ENCODE data around the gene ALDH7A1. TPM values are rescaled to one million over a fixed set of nuclear protein-coding genes. Genes with fewer than 3 reads are reported as not detected.
"Not testable (repeated sequence)": the region's sequence is repeated elsewhere in the genome, so short reads cannot be mapped to it uniquely, and the experiment has no call there.

ALDH7A1 gene
- total RNA-seq, 8 experiments from 2014 or later, result 8.7 to 106 (median 32.0) TPM

GRCh38 chr5:126587551-126588390 is 7.2 kb downstream of the ALDH7A1 start:
- in situ Hi-C loops (cut with MboI; ENCODE audit: low pct_unique_long_range_greater_than_20kb in 2 of 9, low sequenced_read_pairs in 9 of 9, unreplicated experiment in 9 of 9), result no loop called here
- WGBS, 10 experiments, result 58 to 97% (median 88%) methylated on average over 1 to 7 of the region's 9 CpGs; no CpG with 5 or more reads in 1 of the 10 experiments

GRCh38 chr5:126583761-126584160 is 11.3 kb downstream of the ALDH7A1 start:
- WGBS, 10 experiments, result 81 to 100% (median 96%) methylated on average over 3 of the region's 3 CpGs; no CpG with 5 or more reads in 5 of the 10 experiments
- H3K4me1 ChIP-seq (replicated peaks in 1 of 2), result no peaks in the 10 kb centered on the region
- in situ Hi-C loops (cut with MboI; ENCODE audit: low pct_unique_long_range_greater_than_20kb in 2 of 9, low sequenced_read_pairs in 9 of 9, unreplicated experiment in 9 of 9), result no loop called here
- no peak for ATAC-seq (replicated peaks in 6 of 8)
- H3K27ac ChIP-seq, result no peak overlapping the region
- no peak overlapping the region for H3K4me3 ChIP-seq

More at GRCh38 chr5:126587551-126588390, 7.2 kb downstream of the ALDH7A1 start:
- no peak for ATAC-seq (replicated peaks in 6 of 8)
- Histone ChIP-seq H3K4me1 (replicated peaks in 1 of 2) (peaks cover under 1 to 2% of the 10 kb centered on the region in 2 donors), H3K4me3 (no peak overlapping the region), H3K27ac (no peak overlapping the region)

GRCh38 chr5:126579716-126580115 is 15.3 kb downstream of the ALDH7A1 start:
- 87 to 100% (median 97%) methylated on average over 1 to 2 of the region's 2 CpGs; no CpG with 5 or more reads in 6 of the 10 experiments for WGBS, 10 experiments
- ATAC-seq (replicated peaks in 6 of 8), result no peak
- no peak overlapping the region for H3K27ac ChIP-seq
- no peaks in the 10 kb centered on the region for H3K4me1 ChIP-seq (replicated peaks in 1 of 2)
- in situ Hi-C loops (cut with MboI; ENCODE audit: low pct_unique_long_range_greater_than_20kb in 2 of 9, low sequenced_read_pairs in 9 of 9, unreplicated experiment in 9 of 9), result no loop called here
- no peak overlapping the region for H3K4me3 ChIP-seq

GRCh38 chr5:126577415-126577814 is 17.6 kb downstream of the ALDH7A1 start:
- no peak overlapping the region for H3K27ac ChIP-seq
- no peak overlapping the region for H3K4me3 ChIP-seq
- H3K4me1 ChIP-seq (replicated peaks in 1 of 2), result no peaks in the 10 kb centered on the region
- WGBS, 10 experiments, result 74 to 100% (median 100%) methylated on average over 1 to 5 of the region's 5 CpGs; no CpG with 5 or more reads in 4 of the 10 experiments
- ATAC-seq (replicated peaks in 6 of 8), result no peak
- in situ Hi-C loops (cut with MboI; ENCODE audit: low pct_unique_long_range_greater_than_20kb in 2 of 9, low sequenced_read_pairs in 9 of 9, unreplicated experiment in 9 of 9), result no loop called here

GRCh38 chr5:126576974-126577373 is 18.0 kb downstream of the ALDH7A1 start:
- in situ Hi-C loops (cut with MboI; ENCODE audit: low pct_unique_long_range_greater_than_20kb in 2 of 9, low sequenced_read_pairs in 9 of 9, unreplicated experiment in 9 of 9), result no loop called here
- no peak for ATAC-seq (replicated peaks in 6 of 8)
- no peak overlapping the region for H3K27ac ChIP-seq
- 49 to 100% (median 95%) methylated on average over 1 to 5 of the region's 5 CpGs; no CpG with 5 or more reads in 1 of the 10 experiments for WGBS, 10 experiments
- H3K4me3 ChIP-seq, result no peak overlapping the region
- H3K4me1 ChIP-seq (replicated peaks in 1 of 2), result no peaks in the 10 kb centered on the region

GRCh38 chr5:126575644-126576043 is 19.4 kb downstream of the ALDH7A1 start:
- Histone ChIP-seq H3K4me1 (replicated peaks in 1 of 2) (no peaks in the 10 kb centered on the region), H3K27ac (no peak overlapping the region), H3K4me3 (no peak overlapping the region)
- 40 to 100% (median 92%) methylated on average over 1 to 8 of the region's 10 CpGs; no CpG with 5 or more reads in 2 of the 10 experiments for WGBS, 10 experiments
- no peak for ATAC-seq (replicated peaks in 6 of 8)
- in situ Hi-C loops (cut with MboI; ENCODE audit: low pct_unique_long_range_greater_than_20kb in 2 of 9, low sequenced_read_pairs in 9 of 9, unreplicated experiment in 9 of 9), result no loop called here

- 86 to 100% (median 96%) methylated on average over 1 to 4 of the region's 4 CpGs; no CpG with 5 or more reads in 3 of the 10 experiments for WGBS, 10 experiments
- H3K4me1 ChIP-seq (replicated peaks in 1 of 2), result peaks cover 0 to 8% of the 10 kb centered on the region in 2 donors
- no peak overlapping the region for H3K27ac ChIP-seq
- no peak for ATAC-seq (replicated peaks in 6 of 8)
- H3K4me3 ChIP-seq, result no peak overlapping the region
- in situ Hi-C loops (cut with MboI; ENCODE audit: low pct_unique_long_range_greater_than_20kb in 2 of 9, low sequenced_read_pairs in 9 of 9, unreplicated experiment in 9 of 9), result no loop called here
Measured at GRCh38 chr5:126568206-126568755, 26.7 kb downstream of the ALDH7A1 start.

- no peak overlapping the region for H3K4me3 ChIP-seq
- 33 to 100% (median 82%) methylated on average over 1 to 2 of the region's 2 CpGs; no CpG with 5 or more reads in 4 of the 10 experiments for WGBS, 10 experiments
- ATAC-seq (replicated peaks in 6 of 8), result no peak
- H3K27ac ChIP-seq, result no peak overlapping the region
- peaks cover 0 to 8% of the 10 kb centered on the region in 2 donors for H3K4me1 ChIP-seq (replicated peaks in 1 of 2)
- in situ Hi-C loops (cut with MboI; ENCODE audit: low pct_unique_long_range_greater_than_20kb in 2 of 9, low sequenced_read_pairs in 9 of 9, unreplicated experiment in 9 of 9), result no loop called here
Measured at GRCh38 chr5:126562823-126563222, 32.2 kb downstream of the ALDH7A1 start.

GRCh38 chr5:126561908-126562307 is 33.1 kb downstream of the ALDH7A1 start:
- 71 to 100% (median 100%) methylated on average over 1 of the region's 1 CpG; no CpG with 5 or more reads in 3 of the 10 experiments for WGBS, 10 experiments
- in situ Hi-C loops (cut with MboI; ENCODE audit: low pct_unique_long_range_greater_than_20kb in 2 of 9, low sequenced_read_pairs in 9 of 9, unreplicated experiment in 9 of 9), result no loop called here
- ATAC-seq (replicated peaks in 6 of 8), result no peak
- no peak overlapping the region for H3K27ac ChIP-seq
- H3K4me1 ChIP-seq (replicated peaks in 1 of 2), result peaks cover 0 to 8% of the 10 kb centered on the region in 2 donors
- H3K4me3 ChIP-seq, result no peak overlapping the region

GRCh38 chr5:126555101-126555500 is 39.9 kb downstream of the ALDH7A1 start:
- in situ Hi-C loops (cut with MboI; ENCODE audit: low pct_unique_long_range_greater_than_20kb in 2 of 9, low sequenced_read_pairs in 9 of 9, unreplicated experiment in 9 of 9); H3K4me1 ChIP-seq (replicated peaks in 1 of 2); ATAC-seq (replicated peaks in 6 of 8); H3K4me3 ChIP-seq; H3K27ac ChIP-seq: not testable (repeated sequence)
- WGBS, 10 experiments, result 91 to 100% (median 97%) methylated on average over 2 to 8 of the region's 9 CpGs

- no peak for ATAC-seq (replicated peaks in 6 of 8)
- 79 to 100% (median 91%) methylated on average over 1 to 2 of the region's 2 CpGs; no CpG with 5 or more reads in 3 of the 10 experiments for WGBS, 10 experiments
- in situ Hi-C loops (cut with MboI; ENCODE audit: low pct_unique_long_range_greater_than_20kb in 2 of 9, low sequenced_read_pairs in 9 of 9, unreplicated experiment in 9 of 9), result no loop called here
- Histone ChIP-seq H3K4me3 (no peak overlapping the region), H3K27ac (no peak overlapping the region), H3K4me1 (replicated peaks in 1 of 2) (no peaks in the 10 kb centered on the region)
Measured at GRCh38 chr5:126552614-126553013, 42.4 kb downstream of the ALDH7A1 start.

GRCh38 chr5:126544087-126544740 is 50.8 kb downstream of the ALDH7A1 start:
- no peak overlapping the region for H3K4me3 ChIP-seq
- H3K27ac ChIP-seq, result no peak overlapping the region
- peak in 3 of 8 experiments; percentile 44 to 68 (median 49) for ATAC-seq (replicated peaks in 6 of 8)
- H3K4me1 ChIP-seq (replicated peaks in 1 of 2), result no peaks in the 10 kb centered on the region
- 63 to 100% (median 75%) methylated on average over 2 to 8 of the region's 12 CpGs; no CpG with 5 or more reads in 1 of the 10 experiments for WGBS, 10 experiments
- in situ Hi-C loops (cut with MboI; ENCODE audit: low pct_unique_long_range_greater_than_20kb in 2 of 9, low sequenced_read_pairs in 9 of 9, unreplicated experiment in 9 of 9), result loop anchor here in 4 of 9 experiments (10.0 to 25.0 kb wide), 3 partner anchors 182 to 207 kb away; no protein-coding TSS in a partner anchor

GRCh38 chr5:126543660-126544059 is 51.4 kb downstream of the ALDH7A1 start:
- in situ Hi-C loops (cut with MboI; ENCODE audit: low pct_unique_long_range_greater_than_20kb in 2 of 9, low sequenced_read_pairs in 9 of 9, unreplicated experiment in 9 of 9), result loop anchor here in 4 of 9 experiments (10.0 to 25.0 kb wide), 3 partner anchors 181 to 206 kb away; no protein-coding TSS in a partner anchor
- H3K27ac ChIP-seq, result no peak overlapping the region
- peaks cover 0 to 2% of the 10 kb centered on the region in 2 donors for H3K4me1 ChIP-seq (replicated peaks in 1 of 2)
- 60 to 100% (median 90%) methylated on average over 1 to 2 of the region's 2 CpGs; no CpG with 5 or more reads in 3 of the 10 experiments for WGBS, 10 experiments
- no peak overlapping the region for H3K4me3 ChIP-seq
- ATAC-seq (replicated peaks in 6 of 8), result no peak

All from motor neuron (in vitro differentiated cells).